ENCODE results near the gene XRCC4.
"Not testable (repeated sequence)": the region's sequence is repeated elsewhere in the genome, so short reads cannot be mapped to it uniquely, and the experiment has no call there.

Gene XRCC4

DNA sequence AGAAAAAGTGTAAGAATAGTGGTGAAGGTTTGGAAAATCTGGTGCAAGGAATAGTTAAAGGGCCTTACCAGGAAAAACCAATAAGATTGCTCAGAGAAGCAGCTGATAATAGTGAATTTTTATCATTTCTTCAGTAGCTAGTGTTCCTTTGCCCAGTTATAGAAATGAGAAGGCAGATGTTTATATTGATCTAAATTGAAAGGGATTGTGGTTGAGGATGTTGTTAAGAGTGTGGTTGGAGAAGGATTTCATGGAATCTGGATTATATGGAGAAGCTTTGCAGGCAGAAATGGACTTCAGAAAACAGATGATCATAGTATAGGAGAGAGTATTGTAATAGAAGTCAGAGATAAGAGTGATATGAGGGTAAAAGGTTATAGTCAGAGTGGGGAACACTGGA is 102.6 kb downstream of the XRCC4 start:
- no peak for DNase-seq (ENCODE audit: low read depth)

DNA sequence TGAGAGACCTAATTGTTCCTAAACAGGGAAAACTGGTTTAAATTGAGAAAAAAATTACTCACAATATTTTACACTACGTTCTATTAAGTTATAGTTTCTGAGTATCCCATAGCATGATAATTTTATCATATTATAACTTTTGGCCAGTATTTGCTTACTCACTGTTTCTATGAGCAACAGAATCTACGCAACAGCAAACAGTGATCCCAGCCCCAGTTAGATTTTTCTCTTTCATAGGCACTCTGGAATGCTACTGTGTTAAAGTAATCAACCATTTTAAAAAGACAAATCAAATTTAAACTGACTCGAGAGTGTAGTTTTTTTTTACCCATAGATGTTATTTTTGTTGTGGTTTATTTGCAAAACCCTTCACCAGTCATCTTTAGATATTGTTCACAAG is 107.2 kb downstream of the XRCC4 start:
- DNase-seq (ENCODE audit: low read depth) = no peak

DNA sequence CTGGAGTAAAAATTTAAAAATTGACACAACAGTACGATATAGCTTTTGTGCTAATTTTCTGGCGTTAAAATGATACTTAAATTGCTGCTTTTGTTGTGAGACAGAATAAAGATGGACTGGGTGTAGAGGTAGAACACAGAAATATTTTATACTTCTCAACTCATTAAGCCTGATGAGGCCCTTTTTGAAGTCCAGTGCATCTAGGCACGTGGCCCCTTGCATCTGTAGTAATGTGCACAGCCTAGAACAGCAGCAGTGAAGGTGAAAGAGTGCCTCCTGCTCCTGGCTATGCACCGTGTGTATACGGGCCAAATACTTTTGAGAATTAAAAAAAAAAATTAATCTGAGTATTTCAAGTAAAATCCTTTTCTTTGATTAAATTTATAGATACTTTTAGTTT is 115.6 kb downstream of the XRCC4 start:
- no peak for DNase-seq (ENCODE audit: low read depth)

DNA sequence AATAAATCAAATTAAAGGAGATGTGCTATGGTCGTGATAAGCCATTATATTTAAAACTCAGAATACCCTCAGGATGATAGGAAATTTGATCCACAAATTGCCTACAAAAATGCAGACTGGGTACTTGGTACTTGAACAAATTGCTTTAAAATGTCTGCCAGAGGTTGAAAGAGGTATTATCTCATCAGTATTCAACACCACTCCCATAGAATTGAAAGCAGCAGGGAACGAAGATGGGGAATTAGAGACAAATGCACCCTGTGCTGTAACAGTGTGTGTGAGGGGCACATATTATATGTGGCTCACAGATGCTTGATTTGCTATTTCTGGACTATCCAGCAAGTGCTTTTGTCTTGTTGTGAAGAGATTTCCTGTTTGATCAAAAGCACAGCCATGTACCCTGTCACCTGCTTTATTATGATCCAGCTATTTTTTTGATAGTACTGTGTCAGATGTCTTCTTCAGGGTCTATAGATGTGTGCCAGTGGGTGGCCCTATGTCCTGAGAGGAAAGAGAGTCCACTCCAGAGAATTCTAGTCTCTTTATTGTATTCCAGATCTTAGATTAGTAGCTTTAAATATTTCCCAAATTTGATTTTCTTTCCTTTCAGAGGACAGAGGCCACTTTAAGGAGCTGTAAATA is 120.1 kb downstream of the XRCC4 start:
- no peak for DNase-seq (ENCODE audit: low read depth)

DNA sequence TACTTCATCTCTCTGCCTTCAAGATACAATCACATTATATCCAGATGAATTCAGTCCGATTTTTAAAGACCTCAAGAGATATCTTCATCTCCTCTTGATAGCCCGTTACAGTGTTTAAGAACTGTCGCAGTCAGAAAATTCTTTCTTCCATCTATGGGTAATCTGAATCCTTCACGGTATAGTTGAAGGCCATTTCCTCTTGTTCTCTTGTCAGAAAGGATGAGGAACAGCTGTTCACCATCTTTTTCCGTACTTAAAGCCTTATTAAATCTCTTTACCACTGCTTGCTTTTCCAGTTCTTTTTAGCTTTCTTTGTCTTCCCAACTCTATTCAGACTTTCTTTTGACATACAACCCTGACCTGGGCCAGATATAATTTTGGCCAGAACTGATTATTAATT is 121.8 kb downstream of the XRCC4 start:
- DNase-seq (ENCODE audit: low read depth) = no peak

DNA sequence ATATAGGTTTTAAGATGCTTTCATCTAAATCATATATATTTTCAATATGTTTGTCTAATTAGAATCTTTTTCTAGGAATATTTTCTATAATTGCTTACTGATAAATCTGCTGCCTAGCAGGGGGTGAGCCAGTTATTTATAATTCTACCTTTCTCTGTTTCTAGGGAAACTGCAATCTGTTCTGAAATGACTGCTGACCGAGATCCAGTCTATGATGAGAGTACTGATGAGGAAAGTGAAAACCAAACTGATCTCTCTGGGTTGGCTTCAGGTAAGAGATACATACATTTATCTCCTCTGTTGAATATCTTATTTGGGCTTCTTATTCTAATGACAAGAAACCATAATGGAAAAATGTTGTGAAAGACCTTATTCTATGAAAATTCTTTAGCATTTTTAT is 127.3 kb downstream of the XRCC4 start:
- DNase-seq (ENCODE audit: low read depth) = no peak

DNA sequence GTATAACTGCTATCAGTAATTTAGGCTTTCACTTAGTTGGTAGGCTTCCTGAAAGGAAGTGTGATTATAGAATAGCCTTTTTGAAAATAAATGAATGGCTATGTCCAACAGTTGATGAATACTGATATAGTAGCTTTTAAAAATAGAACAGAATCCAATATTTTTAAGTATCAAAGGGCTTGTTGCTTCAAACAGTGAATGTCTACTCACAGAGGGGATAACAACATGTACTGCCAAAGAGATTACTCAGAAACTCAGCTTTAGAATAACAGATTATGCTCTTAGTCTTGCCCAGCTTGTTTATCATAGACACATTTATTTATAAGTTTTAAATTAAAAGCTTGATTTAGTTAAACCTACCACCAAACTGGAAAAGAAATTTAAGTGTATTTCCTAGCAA is 132.6 kb downstream of the XRCC4 start:
- no peak for DNase-seq (ENCODE audit: low read depth)

DNA sequence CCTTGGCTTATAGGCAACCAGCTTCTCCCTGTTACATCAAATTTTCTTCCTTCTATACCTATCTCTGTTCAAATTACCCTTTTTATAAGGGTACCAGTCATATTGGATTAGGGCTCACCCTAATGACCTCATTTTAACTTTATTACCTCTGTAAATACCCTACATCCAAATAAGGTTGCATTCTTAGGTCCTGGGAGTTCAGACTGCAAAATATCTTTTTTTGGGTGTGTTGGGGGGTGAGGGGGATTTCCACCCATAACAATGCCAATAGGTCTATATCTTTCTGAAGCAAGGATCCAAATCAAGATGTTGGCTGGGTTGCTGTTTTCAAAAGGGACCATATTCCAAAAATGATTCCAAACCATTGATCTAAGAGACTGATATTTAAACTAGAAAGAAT is 141.7 kb downstream of the XRCC4 start:
- no peak for DNase-seq (ENCODE audit: low read depth)

DNA sequence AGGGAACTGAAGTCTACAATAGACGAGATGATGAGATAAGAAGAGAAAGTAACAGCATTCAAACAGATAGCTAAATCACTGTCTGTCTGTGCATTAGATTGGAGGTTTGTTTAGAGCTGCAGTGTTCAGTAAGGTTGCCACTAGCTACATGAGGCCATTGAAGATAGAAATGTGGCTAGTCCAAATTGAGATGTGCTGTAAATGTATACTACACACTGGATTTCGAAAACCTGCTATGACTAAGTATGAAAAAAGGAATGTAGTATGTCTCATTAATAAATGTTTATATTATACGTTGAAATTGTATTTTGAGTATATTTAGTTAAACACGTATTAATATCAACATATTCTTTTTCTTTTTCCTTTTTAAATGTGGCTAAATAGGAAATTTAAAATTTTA is 142.1 kb downstream of the XRCC4 start:
- no peak for DNase-seq (ENCODE audit: low read depth)

DNA sequence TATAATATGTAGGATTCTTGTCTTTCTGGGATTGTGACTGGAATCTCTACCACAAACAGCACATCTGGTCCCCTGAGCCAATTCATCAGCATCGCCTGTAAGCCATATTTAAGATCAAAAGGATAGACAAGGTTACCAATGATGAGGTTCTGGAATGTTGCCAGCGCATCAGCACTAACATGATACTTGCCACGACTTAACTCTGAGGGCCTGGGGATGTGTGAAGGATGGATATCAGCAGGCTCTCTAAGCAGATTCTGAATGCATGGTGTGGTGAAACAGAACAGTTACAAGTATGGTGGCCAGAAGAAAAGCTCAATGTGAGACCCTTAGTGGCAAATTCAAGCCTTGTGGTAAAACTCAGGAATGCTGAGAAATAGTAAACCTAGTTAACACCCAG is 143.0 kb downstream of the XRCC4 start:
- no peak for DNase-seq (ENCODE audit: low read depth)

DNA sequence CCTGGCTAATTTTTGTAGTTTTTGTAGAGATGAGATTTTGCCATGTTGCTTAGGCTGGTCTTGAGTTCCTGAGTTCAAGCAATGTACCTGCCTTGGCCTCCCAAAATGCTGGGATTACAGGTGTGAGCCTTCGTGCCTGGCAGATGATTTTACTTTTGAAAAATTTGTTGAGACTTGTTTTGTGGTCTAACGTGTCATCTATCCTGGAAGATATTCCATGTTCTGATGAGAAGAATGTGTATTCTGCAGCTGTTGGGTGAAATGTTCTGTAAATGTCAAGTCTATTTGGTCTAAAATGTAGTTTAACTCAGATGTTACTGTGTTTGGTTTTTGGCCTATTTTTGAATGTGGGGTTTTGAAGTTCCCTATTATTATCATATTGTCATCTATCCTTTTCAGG is 145.6 kb downstream of the XRCC4 start:
- DNase-seq (ENCODE audit: low read depth) = no peak

DNA sequence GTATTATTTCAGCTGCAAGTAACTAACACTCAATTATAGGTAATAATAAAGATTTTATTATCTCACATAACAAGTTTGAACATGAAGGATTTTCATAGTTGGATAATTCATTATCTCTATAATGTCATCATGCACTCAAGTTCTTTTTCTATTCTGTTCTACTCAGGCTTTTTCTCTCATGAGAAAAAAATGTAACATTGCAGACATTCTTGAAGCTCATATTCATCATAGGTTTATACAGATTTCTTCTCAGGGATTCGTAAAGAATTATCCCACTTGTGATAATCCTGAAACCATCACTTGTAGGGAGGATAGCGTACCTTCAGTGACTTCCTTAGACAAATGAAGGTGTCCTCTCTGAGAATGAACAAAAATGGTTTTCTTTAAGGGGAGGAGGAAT is 150.3 kb downstream of the XRCC4 start:
- no peak for DNase-seq (ENCODE audit: low read depth)

DNA sequence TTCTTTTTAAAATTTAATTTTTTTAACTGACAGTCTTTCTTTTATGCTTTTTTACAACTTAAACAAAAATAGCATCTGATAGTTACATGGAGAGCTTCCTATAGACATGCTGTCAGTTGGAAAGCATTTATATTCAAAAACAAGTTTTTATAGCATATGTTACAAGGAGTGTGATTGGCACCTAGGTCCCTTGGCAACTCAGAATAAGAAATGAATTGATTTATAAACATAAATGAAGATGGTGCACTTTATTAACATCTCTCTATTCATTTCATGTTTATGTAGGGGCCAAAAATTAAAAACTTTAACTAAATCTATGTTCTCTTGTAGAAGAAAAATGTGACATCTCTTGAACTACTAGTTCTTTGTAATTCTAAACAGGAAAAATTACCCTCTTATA is 153.2 kb downstream of the XRCC4 start:
- DNase-seq (ENCODE audit: low read depth) = no peak

DNA sequence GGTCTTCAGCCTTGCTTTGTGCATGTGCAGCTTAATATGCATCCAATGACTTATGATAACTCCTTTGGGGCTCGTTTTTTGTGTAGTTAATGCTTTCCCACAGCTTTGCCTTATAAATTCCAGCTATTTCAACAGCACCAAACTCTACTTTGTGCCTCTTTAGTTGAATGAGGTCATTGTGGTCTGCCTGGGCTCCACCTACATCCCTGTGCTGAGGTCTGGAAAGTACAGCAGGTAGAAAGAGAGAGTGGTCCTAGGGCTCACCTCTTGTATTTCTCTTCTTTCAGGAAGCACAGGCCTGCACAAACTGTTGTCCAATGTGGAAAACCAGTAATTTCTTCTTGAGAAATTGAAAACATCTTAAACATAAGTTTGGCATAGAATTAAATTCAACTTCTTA is 167.2 kb downstream of the XRCC4 start:
- DNase-seq (ENCODE audit: low read depth) = no peak

DNA sequence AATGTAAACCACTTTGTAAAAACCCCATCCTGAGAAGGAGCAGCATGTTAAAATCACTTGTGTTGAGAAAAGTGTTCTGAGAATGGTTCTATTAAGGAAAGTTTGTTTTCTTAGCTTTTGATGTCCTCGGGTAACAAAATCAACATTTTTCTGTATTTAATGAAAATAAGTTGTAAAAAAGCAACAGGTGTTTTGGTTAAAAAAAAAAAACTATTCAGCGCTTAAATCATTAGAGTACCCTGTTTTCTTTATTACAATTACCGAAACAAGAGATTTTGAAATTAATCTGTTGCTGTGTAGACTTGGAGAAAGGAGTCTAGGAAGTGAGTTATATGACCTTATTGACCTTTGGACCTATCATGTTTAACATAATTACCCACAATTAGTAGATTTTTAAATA is 167.7 kb downstream of the XRCC4 start:
- DNase-seq (ENCODE audit: low read depth) = no peak

DNA sequence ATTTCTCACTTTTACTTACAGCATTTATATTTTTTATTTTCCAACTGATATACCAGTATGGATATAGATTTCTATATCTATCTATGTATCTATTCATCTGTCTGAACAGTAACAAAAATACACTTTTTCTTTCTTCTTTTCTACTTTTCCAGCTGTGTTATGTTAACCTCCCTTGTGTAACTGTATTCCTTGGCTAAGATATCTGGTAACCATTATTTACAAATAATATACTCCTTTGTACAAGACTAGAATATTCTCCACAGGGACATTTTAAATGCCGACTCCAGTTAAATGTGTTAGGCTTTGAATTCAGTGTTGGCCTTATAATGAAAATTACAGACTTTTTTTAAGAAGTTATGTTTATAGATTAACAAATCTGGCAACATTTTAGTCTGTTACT is 168.7 kb downstream of the XRCC4 start:
- DNase-seq (ENCODE audit: low read depth) = no peak

DNA sequence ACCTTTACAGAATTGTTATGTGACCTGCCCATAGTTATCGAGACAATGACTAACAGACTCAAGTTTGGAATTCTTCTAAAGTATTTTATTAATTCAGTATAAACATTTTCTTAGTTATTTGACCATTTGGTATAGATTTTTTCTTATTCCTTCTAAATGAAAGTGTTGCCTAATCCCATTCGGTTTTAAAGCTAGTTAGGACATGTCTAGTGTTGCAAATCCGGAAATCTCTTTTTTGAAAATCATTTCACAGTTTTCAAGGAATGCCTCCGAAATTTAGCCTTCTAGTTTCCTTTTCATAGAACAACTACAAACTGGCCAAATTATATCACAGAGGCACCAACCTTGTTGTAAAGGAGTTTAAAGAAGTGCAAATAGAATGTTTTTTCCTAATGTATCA is 171.8 kb downstream of the XRCC4 start:
- DNase-seq (ENCODE audit: low read depth) = no peak

DNA sequence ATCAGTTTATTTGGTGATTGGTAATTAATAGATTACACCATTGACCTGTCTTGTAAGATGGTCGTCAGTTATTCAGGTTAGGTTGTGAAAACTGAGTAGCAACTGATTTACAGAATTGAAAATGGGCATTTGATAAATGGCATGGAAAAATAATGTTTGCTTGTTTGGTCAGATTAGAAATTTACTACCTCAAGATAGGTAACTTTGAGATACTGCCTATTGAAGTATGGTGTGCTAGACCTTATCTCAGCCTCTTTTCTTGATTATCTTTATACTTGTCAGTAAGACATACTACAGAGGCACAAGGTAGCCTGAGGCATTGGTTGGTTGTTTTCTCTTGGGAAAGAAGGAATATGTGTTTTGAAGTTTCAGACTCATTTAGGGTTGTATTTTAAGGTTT is 174.5 kb downstream of the XRCC4 start:
- DNase-seq (ENCODE audit: low read depth) = no peak

DNA sequence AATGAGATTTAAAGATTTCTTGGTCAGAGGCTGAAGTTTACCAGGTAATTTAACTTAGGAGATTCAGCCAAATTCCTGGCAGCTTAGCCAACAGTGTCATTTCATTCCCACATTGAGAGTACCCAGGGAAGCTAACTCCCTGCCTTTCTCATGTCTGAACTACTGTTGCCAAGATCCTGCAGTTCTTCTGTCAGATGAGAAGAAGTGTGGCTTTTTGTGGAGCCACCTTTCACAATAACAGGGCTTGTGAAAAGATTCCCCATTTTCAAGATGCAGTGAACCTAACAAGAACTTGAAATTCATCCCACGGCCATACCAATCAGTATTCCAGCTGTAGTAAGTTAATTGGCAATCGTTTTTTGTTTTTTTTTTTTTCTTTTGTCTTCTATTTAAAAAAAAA is 176.4 kb downstream of the XRCC4 start:
- no peak for DNase-seq (ENCODE audit: low read depth)

DNA sequence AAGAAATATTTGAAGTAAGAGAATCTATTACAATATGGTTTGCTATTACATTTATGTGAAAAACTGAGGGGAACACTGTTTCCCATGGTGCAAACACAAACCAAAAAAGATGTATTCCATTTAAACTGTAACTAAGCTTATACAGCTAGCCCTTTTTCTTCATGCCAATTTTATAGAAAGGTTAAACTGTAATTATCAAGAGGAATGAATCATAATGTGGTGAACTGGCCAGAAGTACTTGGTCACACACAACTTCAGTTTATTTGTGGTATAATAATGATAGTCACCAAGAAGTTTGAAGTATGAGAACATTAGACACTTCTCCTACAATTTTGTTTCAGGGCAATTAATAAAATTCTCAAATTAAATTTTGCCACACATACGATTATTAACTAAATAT is 177.9 kb downstream of the XRCC4 start:
- no peak for DNase-seq (ENCODE audit: low read depth)

DNA sequence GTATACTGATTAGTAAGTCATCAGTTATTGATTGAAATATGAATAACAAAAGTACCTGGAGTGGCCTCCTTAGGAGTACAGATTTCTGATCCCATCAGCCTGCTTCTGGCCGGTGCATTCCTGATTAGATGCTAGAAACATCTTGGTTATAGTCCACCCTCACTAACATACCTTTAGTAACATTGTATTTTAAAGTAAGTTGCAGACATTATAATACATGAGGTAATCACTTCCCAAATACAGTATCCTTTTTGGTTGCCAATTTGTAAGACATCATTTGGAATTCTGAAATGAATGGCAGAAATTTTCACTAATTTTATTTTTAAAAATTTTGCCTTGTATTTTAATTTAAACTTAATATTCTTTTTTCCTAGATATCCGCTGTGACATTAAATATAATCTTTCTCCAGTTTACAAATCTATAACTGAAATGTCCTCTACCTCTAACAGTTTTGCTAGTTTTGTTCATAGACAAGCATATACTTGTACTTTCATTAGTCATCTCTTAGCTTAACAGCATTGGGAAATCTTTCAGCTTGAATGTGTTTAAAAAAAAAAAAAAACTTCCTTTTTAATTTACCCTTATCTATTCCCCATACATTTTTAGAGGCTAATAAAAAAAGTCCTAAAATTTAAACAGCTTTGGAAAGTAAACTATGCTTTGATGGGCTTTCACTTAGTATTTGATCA is 178.9 kb downstream of the XRCC4 start:
- DNase-seq (ENCODE audit: low read depth) = no peak

DNA sequence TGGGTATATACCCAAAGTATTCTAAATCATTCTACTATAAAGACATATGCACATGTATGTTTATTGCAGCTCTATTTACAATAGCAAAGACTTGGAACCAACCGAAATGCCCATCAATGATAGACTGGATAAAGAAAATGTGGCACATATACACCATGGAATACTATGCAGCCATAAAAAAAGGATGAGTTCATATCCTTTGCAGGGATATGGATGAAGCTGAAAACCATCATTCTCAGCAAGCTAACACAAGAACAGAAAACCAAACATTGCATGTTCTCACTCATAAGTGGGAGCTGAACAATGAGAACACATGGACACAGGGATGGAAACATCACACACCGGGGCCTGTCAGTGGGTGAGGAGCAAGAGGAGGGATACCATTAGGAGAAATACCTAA is 180.3 kb downstream of the XRCC4 start:
- DNase-seq (ENCODE audit: low read depth) = not testable (repeated sequence)

DNA sequence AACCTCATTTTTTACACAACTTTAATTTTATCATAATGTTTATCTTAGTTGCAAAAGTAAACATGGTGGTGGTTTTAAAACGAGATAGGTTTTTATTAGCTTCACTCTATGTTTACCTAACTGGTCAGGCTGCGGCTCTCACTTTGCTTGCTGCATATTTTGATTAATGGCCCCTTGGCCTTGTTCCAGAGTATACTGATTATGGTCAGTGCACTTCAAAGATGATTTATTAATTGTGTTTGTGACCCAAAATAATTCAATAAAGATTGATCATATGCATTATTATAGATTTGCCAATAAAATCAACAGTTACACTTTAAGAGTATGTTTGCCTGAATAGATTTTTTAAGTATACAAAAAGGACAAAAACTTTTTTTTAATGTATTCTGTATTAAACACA is 188.0 kb downstream of the XRCC4 start:
- DNase-seq (ENCODE audit: low read depth) = no peak

DNA sequence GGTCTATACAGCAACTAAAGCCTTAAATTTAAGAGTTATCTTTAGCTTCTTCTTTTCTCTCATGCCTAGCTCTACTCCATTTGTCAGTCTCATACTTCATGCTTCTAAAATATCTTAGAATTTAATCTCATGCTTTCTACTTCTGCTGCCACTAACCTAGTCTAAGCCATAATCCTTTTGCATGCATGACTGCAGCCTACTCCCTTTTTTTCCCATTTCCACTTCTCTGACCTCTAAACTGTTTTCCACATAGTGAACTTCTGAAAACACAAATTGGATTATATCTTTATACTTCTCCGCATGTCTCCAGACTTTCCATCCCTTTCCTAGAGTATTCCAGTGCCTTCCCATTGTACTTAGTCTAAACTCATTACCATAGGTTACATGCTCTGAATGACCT is 193.0 kb downstream of the XRCC4 start:
- DNase-seq (ENCODE audit: low read depth) = no peak
